Testis (tissue), 3 donors: ENCODE data around the gene NAXD. TPM values are rescaled to one million over a fixed set of nuclear protein-coding genes. Genes with fewer than 3 reads are reported as not detected.

ENCODE experiments used
- DNase-seq: peaks from one replicate; pipeline ENCODE4 v3.0.0-alpha.2; 2019
- H3K27ac ChIP-seq, 2 donors: fragments of 200-600 bp; sonication (generic); one replicate each; pipeline ENCODE4 v1.5.1; 2019
- H3K27me3 ChIP-seq: fragments of 200-600 bp; sonication (generic); one replicate; pipeline ENCODE4 v1.5.1; 2019
- H3K36me3 ChIP-seq: fragments of 200-600 bp; sonication (generic); one replicate; pipeline ENCODE4 v1.5.1; 2017; ENCODE audit warnings: low read depth; ENCODE audit errors: missing control alignments
- H3K4me1 ChIP-seq: fragments of 200-600 bp; sonication (generic); one replicate; pipeline ENCODE4 v1.5.1; 2019
- H3K4me3 ChIP-seq, 2 donors: fragments of 200-600 bp; sonication (generic); one replicate each; pipeline ENCODE4 v1.5.1; 2017 to 2019
- H3K9me3 ChIP-seq: fragments of 200-600 bp; sonication (generic); one replicate; pipeline ENCODE4 v1.5.1; 2017
- POLR2A ChIP-seq: fragments of 450-650 bp; IDR thresholded peaks from one replicate; pipeline ENCODE4 v1.6.1; 2017; ENCODE audit warnings: antibody characterized with exemption, mild to moderate bottlenecking, moderate library complexity
- WGBS, 2 donors: methylation state at CpG; one replicate each; pipeline ENCODE4 v1.1.5; 2018; 5-methylcytosine and 5-hydroxymethylcytosine counted together
- intact Hi-C: fragments of 100-400 bp; cut with DNase I; formaldehyde crosslinking; loops from one replicate; pipeline ENCODE4 v1.15.1; 2023; ENCODE audit warnings: low total_unique reads
- polyA plus RNA-seq: library from polyadenylated mRNA; stranded (reverse); fragments of 350-450 nt; fragmentation: Illumina TruSeq; extraction: RNeasy Lipid Tissue Mini Kit (QIAGEN cat#74804); gene quantifications from one replicate; pipeline ENCODE4 v1.2.3, GENCODE V29; 2014; ENCODE audit warnings: low read depth, low replicate concordance; ENCODE audit not compliant: insufficient read depth
- total RNA-seq, 2 donors: library from RNA; depleted of rRNA; stranded (reverse); fragments of >200 nt; gene quantifications; one replicate each; pipeline ENCODE4 v1.2.3, GENCODE V29; 2016
- TF ChIP-seq, protein P1 (sequence below), 3 experiments: fragments of 450-650 bp in 2 of 3; fragments of 200-600 bp in 1 of 3; sonication (generic) in 1 of 3; IDR thresholded peaks; one replicate each; pipeline ENCODE4 v1.5.1; 2016 to 2019; ENCODE audit warnings: antibody characterized with exemption in 3 of 3, mild to moderate bottlenecking in 2 of 3, moderate library complexity in 1 of 3

The NAXD gene
- total and polyA plus RNA-seq, 3 donors from 2014 or later = 63.2 to 75.3 (median 66.4) TPM

DNA sequence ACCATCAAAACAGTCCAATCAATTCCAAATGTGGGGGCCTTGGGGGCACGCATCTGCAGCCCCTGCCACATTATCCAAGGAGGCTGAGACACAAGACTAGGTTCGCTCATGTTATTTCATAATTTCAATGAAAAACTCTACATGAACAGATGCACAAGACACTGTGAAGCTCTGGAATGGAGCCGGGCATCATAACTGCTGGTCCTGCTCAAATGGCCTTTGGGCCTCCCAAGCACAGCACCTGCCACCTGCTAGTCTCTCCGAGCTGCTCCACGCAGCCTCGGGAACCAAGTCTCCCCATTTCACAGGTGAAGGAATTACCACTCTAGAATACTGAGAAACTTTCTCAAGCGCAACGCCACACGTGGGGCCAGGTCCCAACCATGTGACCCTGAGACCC lies 73.7 kb downstream of the NAXD start:
- no peak for DNase-seq
- 87 to 93% methylated on average over 7 to 9 of the region's 9 CpGs for WGBS, 2 donors
- no peaks in the 10 kb centered on the region for H3K36me3 ChIP-seq
- TF ChIP-seq POLR2A = no peak
- TF ChIP-seq, protein P1, sequence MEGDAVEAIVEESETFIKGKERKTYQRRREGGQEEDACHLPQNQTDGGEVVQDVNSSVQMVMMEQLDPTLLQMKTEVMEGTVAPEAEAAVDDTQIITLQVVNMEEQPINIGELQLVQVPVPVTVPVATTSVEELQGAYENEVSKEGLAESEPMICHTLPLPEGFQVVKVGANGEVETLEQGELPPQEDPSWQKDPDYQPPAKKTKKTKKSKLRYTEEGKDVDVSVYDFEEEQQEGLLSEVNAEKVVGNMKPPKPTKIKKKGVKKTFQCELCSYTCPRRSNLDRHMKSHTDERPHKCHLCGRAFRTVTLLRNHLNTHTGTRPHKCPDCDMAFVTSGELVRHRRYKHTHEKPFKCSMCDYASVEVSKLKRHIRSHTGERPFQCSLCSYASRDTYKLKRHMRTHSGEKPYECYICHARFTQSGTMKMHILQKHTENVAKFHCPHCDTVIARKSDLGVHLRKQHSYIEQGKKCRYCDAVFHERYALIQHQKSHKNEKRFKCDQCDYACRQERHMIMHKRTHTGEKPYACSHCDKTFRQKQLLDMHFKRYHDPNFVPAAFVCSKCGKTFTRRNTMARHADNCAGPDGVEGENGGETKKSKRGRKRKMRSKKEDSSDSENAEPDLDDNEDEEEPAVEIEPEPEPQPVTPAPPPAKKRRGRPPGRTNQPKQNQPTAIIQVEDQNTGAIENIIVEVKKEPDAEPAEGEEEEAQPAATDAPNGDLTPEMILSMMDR (IDR thresholded peaks at IDR 0.05) = no peak
- H3K9me3 ChIP-seq = no peaks in the 10 kb centered on the region
- no peaks in the 10 kb centered on the region for H3K27me3 ChIP-seq
- no peak overlapping the region for H3K4me3 ChIP-seq
- no peak overlapping the region for H3K27ac ChIP-seq
- peaks cover 6% of the 10 kb centered on the region for H3K4me1 ChIP-seq
- intact Hi-C loops = no loop called here

Other genes with a start within 250 kb of the NAXD start
- 10 to 100 TPM; 27.2 to 41.1 TPM for gene RAB20, start 53.8 kb upstream of the NAXD start, total RNA-seq
- 22.0 TPM for gene RAB20, start 53.8 kb upstream of the NAXD start, polyA plus RNA-seq
- gene CARS2, start 90.6 kb downstream of the NAXD start, total RNA-seq = 100 to 1,000 TPM; 100 to 116 TPM
- gene CARS2, start 90.6 kb downstream of the NAXD start, polyA plus RNA-seq = 60.4 TPM
- gene ING1, start 98.2 kb downstream of the NAXD start, total RNA-seq = 10 to 100 TPM; 43.6 to 45.5 TPM
- 42.2 TPM for gene ING1, start 98.2 kb downstream of the NAXD start, polyA plus RNA-seq